Coronary artery (tissue), 2 donors: ENCODE data around the gene NCK2.
A peak's percentile ranks its signal among the peaks of the same experiment; 100 is the strongest.

Experiments used
- DNase-seq: peaks from one replicate; pipeline ENCODE4 v3.0.0-alpha.2; 2017; ENCODE audit warnings: low spot score
- H3K27ac ChIP-seq, 2 donors: fragments of 200-600 bp; sonication (generic); one replicate each; pipeline ENCODE4 v1.5.1; 2016 to 2019
- H3K4me3 ChIP-seq: fragments of 200-600 bp; sonication (generic); 2 replicates; pipeline ENCODE4 v1.5.1; 2016; ENCODE audit warnings: mild to moderate bottlenecking, moderate library complexity
- CTCF ChIP-seq: fragments of 200-600 bp; sonication (generic); IDR thresholded peaks from one replicate; pipeline ENCODE4 v1.5.1; 2019; ENCODE audit warnings: antibody characterized with exemption

Gene NCK2

GRCh38 chr2:105822186-105822585 is 77.5 kb downstream of the NCK2 start:
- no peak for DNase-seq
- Histone ChIP-seq H3K4me3 (no peak overlapping the region), H3K27ac (no peak overlapping the region)
- no peak for TF ChIP-seq CTCF

GRCh38 chr2:105824446-105824845 is 79.7 kb downstream of the NCK2 start:
- Histone ChIP-seq H3K27ac (no peak overlapping the region), H3K4me3 (no peak overlapping the region)
- no peak for DNase-seq
- TF ChIP-seq CTCF = no peak

GRCh38 chr2:105827351-105828096 is 82.8 kb downstream of the NCK2 start:
- no peak for DNase-seq
- H3K4me3 ChIP-seq = no peak overlapping the region
- no peak for TF ChIP-seq CTCF
- no peak overlapping the region for H3K27ac ChIP-seq

- TF ChIP-seq CTCF = no peak
- Histone ChIP-seq H3K4me3 (no peak overlapping the region), H3K27ac (peak overlapping the region in 1 of 2 donors; percentile 17)
- DNase-seq = no peak
Observed at GRCh38 chr2:105828558-105828957, 83.8 kb downstream of the NCK2 start.

- no peak for TF ChIP-seq CTCF
- DNase-seq = no peak
- Histone ChIP-seq H3K27ac (no peak overlapping the region), H3K4me3 (no peak overlapping the region)
Observed at GRCh38 chr2:105834931-105835330, 90.2 kb downstream of the NCK2 start.

GRCh38 chr2:105836341-105836740 is 91.6 kb downstream of the NCK2 start:
- no peak overlapping the region for H3K27ac ChIP-seq
- no peak for DNase-seq
- H3K4me3 ChIP-seq = no peak overlapping the region
- no peak for TF ChIP-seq CTCF
